T-cell (primary cell): ENCODE measurements around the gene GLG1. TPM values are rescaled to one million over a fixed set of nuclear protein-coding genes. Genes with fewer than 3 reads are reported as not detected.

ENCODE experiments used
- ATAC-seq, 4 experiments: fragments of 200-7000 bp in 3 of 4; fragments of 150-1000 bp in 1 of 4; cut with Tn5 transposase; replicated peaks in 1 of 4; 1 replicate in 3 of 4; 2 replicates in 1 of 4; pipeline ENCODE4 v1.10.0; 2021; ENCODE audit warnings: moderate library complexity in 3 of 4, mild to moderate bottlenecking in 2 of 4, moderate number of reproducible peaks in 1 of 4
- CTCF ChIA-PET, 2 donors: fragments of 300-600 bp; sonication (Branson Sonifier 250); formaldehyde crosslinking; loops; one replicate each; lab custom pipeline; 2022; ENCODE audit warnings: antibody characterized with exemption in 2 of 2; lab: Charles Lee
- POLR2A ChIA-PET, 2 donors: fragments of 300-600 bp; sonication (Branson Sonifier 250); formaldehyde crosslinking; loops; one replicate each; lab custom pipeline; 2022; ENCODE audit warnings: antibody characterized with exemption in 2 of 2; lab: Charles Lee
- DNase-seq, 35 experiments: peaks; one replicate each; pipeline versions ENCODE4 v3.0.0 to v3.0.0-alpha.2; 2013 to 2023
- H3K27ac ChIP-seq: one replicate; pipeline ENCODE4 v1.5.1; 2013; ENCODE audit warnings: low read length
- H3K27me3 ChIP-seq, 2 experiments: replicated peaks in 1 of 2; 1 replicate in 1 of 2; 2 replicates in 1 of 2; pipeline versions ENCODE4 v1.6.1 to v1.7.0; 2013; ENCODE audit warnings: low read length in 1 of 2, mixed read lengths in 1 of 2; ENCODE audit not compliant: control insufficient read depth in 2 of 2, insufficient read depth in 2 of 2; ENCODE audit errors: extremely low read depth in 1 of 2
- H3K36me3 ChIP-seq, 2 donors: 1 replicate in 1 of 2; 2 replicates in 1 of 2; pipeline versions ENCODE4 v1.6.1 to v1.7.0; 2013; ENCODE audit warnings: low read length in 1 of 2; ENCODE audit not compliant: control insufficient read depth in 2 of 2, insufficient read depth in 1 of 2; ENCODE audit errors: extremely low read depth in 1 of 2
- H3K4me1 ChIP-seq, 2 experiments: 1 replicate in 1 of 2; 2 replicates in 1 of 2; pipeline versions ENCODE4 v1.6.1 to v1.7.0; 2013; ENCODE audit warnings: low read length in 2 of 2, mixed read lengths in 1 of 2; ENCODE audit not compliant: insufficient read depth in 2 of 2, control insufficient read depth in 1 of 2; ENCODE audit errors: extremely low read depth in 1 of 2
- H3K4me3 ChIP-seq, 2 donors: 1 replicate in 1 of 2; 2 replicates in 1 of 2; pipeline versions ENCODE4 v1.5.1 to v1.7.0; 2013; ENCODE audit warnings: mild to moderate bottlenecking in 2 of 2, low read length in 1 of 2, moderate library complexity in 1 of 2; ENCODE audit not compliant: control insufficient read depth in 1 of 2; ENCODE audit errors: extremely low read depth in 1 of 2
- H3K9me3 ChIP-seq: 2 replicates; pipeline ENCODE4 v1.7.0; 2013
- H3K27ac Mint-ChIP-seq, 2 donors: one replicate each; pipeline ENCODE4 v1.8.0; 2020 to 2021; ENCODE audit warnings: mild to moderate bottlenecking in 2 of 2, mixed read lengths in 2 of 2
- H3K27me3 Mint-ChIP-seq, 2 donors: one replicate each; pipeline ENCODE4 v1.8.0; 2021 to 2022; ENCODE audit warnings: mixed read lengths in 2 of 2
- H3K36me3 Mint-ChIP-seq: one replicate; pipeline ENCODE4 v1.8.0; 2021; ENCODE audit warnings: mixed read lengths
- H3K4me1 Mint-ChIP-seq, 3 donors: one replicate each; pipeline ENCODE4 v1.8.0; 2020 to 2022; ENCODE audit warnings: mixed read lengths in 3 of 3, mild to moderate bottlenecking in 1 of 3
- H3K4me3 Mint-ChIP-seq, 3 donors: one replicate each; pipeline ENCODE4 v1.8.0; 2020 to 2022; ENCODE audit warnings: mild to moderate bottlenecking in 3 of 3, mixed read lengths in 3 of 3, moderate library complexity in 3 of 3
- H3K9me3 Mint-ChIP-seq, 3 donors: one replicate each; pipeline ENCODE4 v1.8.0; 2020 to 2022; ENCODE audit warnings: mixed read lengths in 3 of 3
- WGBS: methylation state at CpG from one replicate; pipeline ENCODE4 v1.1.5; 2013; ENCODE audit warnings: missing lambda C conversion rate; ENCODE audit not compliant: insufficient coverage; 5-methylcytosine and 5-hydroxymethylcytosine counted together
- total RNA-seq, 35 experiments: library from RNA in 6 of 35; stranded (reverse) in 6 of 35; fragments of 120-200 nt in 1 of 35; gene quantifications; one replicate each; pipeline versions ENCODE4 v1.2.1 to v1.2.4 and lab custom pipeline; 2013 to 2026

The GLG1 gene
- total RNA-seq, 5 donors from 2014 or later (not counting 1 experiment from before 2014, with no cell fraction given): 159 to 216 (median 167) TPM

DNA sequence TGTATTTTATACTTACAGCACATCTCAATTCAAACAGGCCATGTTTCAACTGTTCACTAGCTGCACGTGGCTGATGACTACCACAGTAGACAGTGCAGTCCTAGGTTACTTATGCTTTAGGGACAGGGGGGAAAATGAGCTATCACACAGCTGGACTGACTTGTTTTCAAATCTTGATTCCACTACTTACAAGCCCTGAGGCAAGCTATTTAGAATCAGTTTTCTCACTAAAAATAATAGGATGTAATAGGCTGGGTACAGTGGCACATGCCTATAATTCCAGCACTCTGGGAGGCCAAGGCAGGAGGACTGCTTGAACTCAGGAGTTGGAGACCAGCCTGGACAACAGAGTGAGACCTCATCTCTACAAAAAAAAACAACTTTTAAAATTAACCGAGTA is 10.3 kb downstream of the GLG1 start:
- Histone ChIP-seq H3K4me3 (no peak overlapping the region), H3K9me3 (no peaks in the 10 kb centered on the region), H3K4me1 (peaks cover 26 to 56% of the 10 kb centered on the region in 2 experiments), H3K27ac (no peak overlapping the region), H3K27me3 (no peaks in the 10 kb centered on the region), H3K36me3 (peaks cover 5 to 14% of the 10 kb centered on the region in 2 donors)
- peaks cover 66 to 73% (median 67%) of the 10 kb centered on the region in 3 donors for H3K4me1 Mint-ChIP-seq
- POLR2A ChIA-PET: interaction anchor here in 1 of 2 donors (0.9 kb wide), 1 partner anchor 10 kb away, joined by 3 read pairs; the partner anchor contains the start of gene GLG1
- no CpG with 5 or more reads among the region's 2 CpGs for WGBS
- H3K27me3 Mint-ChIP-seq: no peaks in the 10 kb centered on the region
- no peak for DNase-seq
- CTCF ChIA-PET: interaction anchor here in 1 of 2 donors (0.5 kb wide), 1 partner anchor 123 kb away, joined by 3 read pairs; no protein-coding TSS in a partner anchor
- peak overlapping the region; percentile 78 to 82 for H3K27ac Mint-ChIP-seq
- peaks cover 21% of the 10 kb centered on the region for H3K36me3 Mint-ChIP-seq
- H3K4me3 Mint-ChIP-seq: no peak overlapping the region
- H3K9me3 Mint-ChIP-seq: no peaks in the 10 kb centered on the region
- no peak for ATAC-seq

DNA sequence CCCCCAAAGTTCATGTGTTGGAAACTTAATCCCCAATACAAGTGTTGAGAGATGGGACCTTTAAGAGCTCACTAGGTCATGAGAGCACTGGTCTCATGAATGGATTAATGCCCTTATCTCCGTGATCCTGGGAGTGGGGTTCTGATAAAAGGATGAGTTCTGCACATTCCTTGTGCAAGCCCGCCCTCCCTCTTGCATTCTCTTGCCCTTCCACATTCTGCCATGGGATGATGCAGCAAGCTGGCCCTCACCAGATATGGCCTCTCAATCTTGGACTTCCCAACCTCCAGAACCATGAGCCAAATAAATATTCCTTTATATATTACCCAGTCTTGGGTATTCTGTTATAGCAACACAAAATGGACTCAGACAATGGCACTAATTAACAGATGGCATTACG is 14.1 kb downstream of the GLG1 start:
- Mint-ChIP-seq H3K9me3 (no peaks in the 10 kb centered on the region), H3K27me3 (no peaks in the 10 kb centered on the region), H3K4me1 (peaks cover 57 to 64% (median 60%) of the 10 kb centered on the region in 3 donors), H3K36me3 (peaks cover 24% of the 10 kb centered on the region), H3K27ac (peak overlapping the region in 1 of 2 donors; percentile 7), H3K4me3 (no peak overlapping the region)
- no peak for DNase-seq
- no CpG with 5 or more reads among the region's 3 CpGs for WGBS
- no peak for ATAC-seq
- ChIA-PET POLR2A (no interaction called here), CTCF (no interaction called here)
- Histone ChIP-seq H3K4me1 (peaks cover 6 to 54% of the 10 kb centered on the region in 2 experiments), H3K36me3 (peaks cover 5 to 19% of the 10 kb centered on the region in 2 donors), H3K4me3 (no peak overlapping the region), H3K9me3 (no peaks in the 10 kb centered on the region), H3K27me3 (no peaks in the 10 kb centered on the region), H3K27ac (no peak overlapping the region)

DNA sequence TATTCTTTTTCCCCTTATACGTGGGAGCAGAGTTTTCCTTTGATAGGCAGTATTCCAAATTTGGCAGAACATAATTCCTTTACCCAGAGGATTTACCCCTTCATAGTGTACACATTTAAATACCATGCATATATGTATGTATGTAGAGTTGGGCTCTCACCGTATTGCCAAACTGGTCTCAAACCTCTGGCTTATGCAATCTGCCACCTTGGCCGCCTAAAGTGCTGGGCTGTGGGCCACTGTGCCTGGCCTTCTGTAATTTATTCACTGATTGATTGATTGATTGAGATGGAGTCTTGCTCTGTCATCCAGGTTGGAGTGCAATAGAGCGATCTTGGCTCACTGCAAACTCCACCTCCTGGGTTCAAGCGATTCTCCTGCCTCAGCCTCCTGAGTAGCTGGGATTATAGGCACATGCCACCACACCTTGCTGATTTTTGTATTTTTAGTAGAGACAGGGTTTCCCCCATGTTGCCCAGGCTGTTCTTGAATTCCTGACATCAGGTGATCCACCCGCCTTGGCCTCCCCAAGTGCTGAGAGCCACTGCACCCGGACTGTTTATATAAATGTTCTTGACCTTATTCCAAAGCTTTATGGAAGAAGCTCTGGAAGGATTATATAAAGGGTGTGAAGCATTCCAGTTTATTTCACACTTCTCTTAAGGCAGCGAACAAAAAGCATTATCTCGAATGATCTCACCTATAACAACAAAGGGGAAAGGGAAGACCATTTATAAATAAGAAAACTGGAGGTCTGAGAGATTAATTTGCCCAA is 14.9 kb downstream of the GLG1 start:
- no peak overlapping the region for H3K4me3 Mint-ChIP-seq

DNA sequence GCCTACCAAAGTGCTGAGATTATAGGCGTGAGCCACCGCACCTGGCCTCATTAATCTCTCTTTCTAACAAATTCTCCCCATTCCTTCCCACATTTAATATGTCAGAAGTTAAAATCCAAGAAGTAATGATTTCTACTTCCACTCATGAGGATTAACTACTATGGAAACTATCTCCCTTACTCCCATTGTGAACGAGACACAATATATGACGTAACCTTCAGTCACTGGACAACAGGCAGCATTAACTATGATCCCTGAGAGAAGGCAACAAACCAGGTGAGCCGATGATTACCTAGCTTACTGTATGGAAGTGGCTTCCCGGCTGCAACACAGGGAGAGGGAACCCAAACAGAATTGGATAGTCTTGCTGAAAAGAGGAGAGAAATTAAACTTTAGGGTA is 20.0 kb downstream of the GLG1 start:
- no peak for ATAC-seq
- no peak overlapping the region for H3K4me3 ChIP-seq
- no peak overlapping the region for H3K27ac ChIP-seq
- no peaks in the 10 kb centered on the region for H3K9me3 Mint-ChIP-seq
- H3K4me1 Mint-ChIP-seq: peaks cover 73 to 81% (median 77%) of the 10 kb centered on the region in 3 donors
- peak overlapping the region in 1 of 3 donors; percentile 31 for H3K4me3 Mint-ChIP-seq
- ChIA-PET CTCF (no interaction called here), POLR2A (no interaction called here)
- H3K36me3 Mint-ChIP-seq: peaks cover 25% of the 10 kb centered on the region
- no peak for DNase-seq
- no peaks in the 10 kb centered on the region for H3K27me3 Mint-ChIP-seq
- WGBS: 75% methylated on average over 4 of the region's 6 CpGs
- H3K4me1 ChIP-seq: peaks cover 13 to 51% of the 10 kb centered on the region in 2 experiments
- H3K36me3 ChIP-seq: peaks cover 4 to 9% of the 10 kb centered on the region in 2 donors
- no peaks in the 10 kb centered on the region for H3K27me3 ChIP-seq
- no peaks in the 10 kb centered on the region for H3K9me3 ChIP-seq
- no peak overlapping the region for H3K27ac Mint-ChIP-seq

More for the DNA sequence above, 14.9 kb downstream of the GLG1 start:
- no peak for DNase-seq
- Histone ChIP-seq H3K9me3 (no peaks in the 10 kb centered on the region), H3K27me3 (no peaks in the 10 kb centered on the region), H3K4me1 (peaks cover 9 to 51% of the 10 kb centered on the region in 2 experiments), H3K27ac (no peak overlapping the region), H3K4me3 (no peak overlapping the region), H3K36me3 (peaks cover 5 to 17% of the 10 kb centered on the region in 2 donors)
- H3K27me3 Mint-ChIP-seq: no peaks in the 10 kb centered on the region
- POLR2A ChIA-PET: no interaction called here
- H3K9me3 Mint-ChIP-seq: no peaks in the 10 kb centered on the region
- WGBS: no CpG with 5 or more reads among the region's 9 CpGs
- peaks cover 28% of the 10 kb centered on the region for H3K36me3 Mint-ChIP-seq
- H3K4me1 Mint-ChIP-seq: peaks cover 62 to 71% (median 66%) of the 10 kb centered on the region in 3 donors
- no peak for ATAC-seq
- CTCF ChIA-PET: interaction anchor here in 1 of 2 donors (0.6 kb wide), 1 partner anchor 60 kb away, joined by 3 read pairs; no protein-coding TSS in a partner anchor
- H3K27ac Mint-ChIP-seq: peak overlapping the region in 1 of 2 donors; percentile 22

DNA sequence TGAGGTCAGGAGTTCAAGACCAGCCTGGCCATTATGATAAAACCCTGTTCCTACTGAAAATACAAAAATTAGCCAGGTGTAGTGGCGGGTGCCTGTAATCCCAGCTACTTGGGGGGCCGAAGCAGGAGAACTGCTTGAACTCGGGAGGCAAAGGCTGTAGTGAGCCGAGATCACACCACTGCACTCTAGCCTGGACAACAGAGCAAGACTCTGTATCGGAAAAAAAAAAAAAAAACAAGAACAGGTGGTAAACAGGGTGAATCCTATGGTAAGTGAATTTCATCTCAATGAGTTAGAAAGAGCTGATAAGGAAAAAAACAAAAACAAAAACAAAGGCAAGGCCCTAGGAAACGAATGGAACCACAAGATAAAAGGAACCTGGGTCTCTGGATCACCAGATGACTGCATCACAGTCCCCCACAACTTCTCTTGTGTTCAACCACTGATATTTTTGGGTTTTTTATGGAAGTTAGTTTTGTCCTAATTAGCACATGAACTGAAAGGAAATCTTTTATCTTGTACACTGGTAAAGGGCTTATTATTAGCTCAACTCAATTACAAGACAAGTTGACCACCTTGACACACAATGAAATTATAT is 21.0 kb downstream of the GLG1 start:
- peak overlapping the region in 1 of 2 donors; percentile 72 for H3K27ac Mint-ChIP-seq
- Histone ChIP-seq H3K4me1 (peaks cover 17 to 55% of the 10 kb centered on the region in 2 experiments), H3K36me3 (peaks cover 4 to 9% of the 10 kb centered on the region in 2 donors), H3K4me3 (no peak overlapping the region), H3K27ac (no peak overlapping the region), H3K9me3 (no peaks in the 10 kb centered on the region), H3K27me3 (no peaks in the 10 kb centered on the region)
- no peaks in the 10 kb centered on the region for H3K9me3 Mint-ChIP-seq
- peaks cover 73 to 83% (median 77%) of the 10 kb centered on the region in 3 donors for H3K4me1 Mint-ChIP-seq
- ATAC-seq (no peak), DNase-seq (no peak)
- CTCF ChIA-PET: no interaction called here
- H3K27me3 Mint-ChIP-seq: no peaks in the 10 kb centered on the region
- POLR2A ChIA-PET: interaction anchor here in 1 of 2 donors (0.6 kb wide), 1 partner anchor 326 kb away, joined by 5 read pairs; no protein-coding TSS in a partner anchor
- H3K36me3 Mint-ChIP-seq: peaks cover 28% of the 10 kb centered on the region
- WGBS: no CpG with 5 or more reads among the region's 6 CpGs
- H3K4me3 Mint-ChIP-seq: peak overlapping the region in 1 of 3 donors; percentile 41

DNA sequence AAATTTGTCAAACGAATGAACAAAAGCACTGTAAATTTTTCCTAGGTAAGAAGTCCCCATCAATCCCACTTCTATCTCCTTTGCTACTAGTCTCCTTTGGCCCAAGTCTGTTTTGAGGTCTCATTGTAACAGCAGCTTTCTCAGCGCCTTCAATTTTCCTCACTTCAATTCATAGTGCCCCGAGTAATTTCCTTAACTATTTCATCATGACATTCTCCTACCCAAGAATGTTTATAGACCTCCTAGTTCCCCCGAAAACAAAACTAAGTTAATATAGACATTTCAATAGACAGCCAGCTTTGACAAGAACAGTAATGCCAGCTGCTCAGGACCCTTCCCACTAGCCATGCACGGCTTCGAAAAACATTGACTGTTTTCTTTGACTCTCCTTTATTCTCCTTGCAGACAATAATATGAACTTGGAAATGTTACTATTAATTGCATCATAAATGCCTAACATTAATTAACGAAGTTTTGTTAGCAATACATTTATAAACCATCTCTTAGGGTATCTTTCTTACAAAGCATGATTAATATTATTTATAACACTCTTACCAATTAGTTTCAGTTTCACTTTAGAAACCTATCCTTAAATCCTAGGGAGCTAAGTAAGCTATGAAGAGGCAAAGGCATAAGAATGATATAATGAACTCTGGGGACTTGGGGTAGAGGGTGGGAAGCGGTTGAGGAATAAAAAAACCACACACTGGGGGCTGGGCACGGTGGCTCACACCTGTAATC is 22.8 kb downstream of the GLG1 start:
- H3K27me3 ChIP-seq: no peaks in the 10 kb centered on the region
- peaks cover 26% of the 10 kb centered on the region for H3K36me3 Mint-ChIP-seq
- no peaks in the 10 kb centered on the region for H3K9me3 Mint-ChIP-seq
- H3K4me1 Mint-ChIP-seq: peaks cover 82 to 93% (median 86%) of the 10 kb centered on the region in 3 donors
- POLR2A ChIA-PET: no interaction called here
- no peaks in the 10 kb centered on the region for H3K9me3 ChIP-seq
- peaks cover 21 to 56% of the 10 kb centered on the region in 2 experiments for H3K4me1 ChIP-seq
- peaks cover 4 to 6% of the 10 kb centered on the region in 2 donors for H3K36me3 ChIP-seq
- peak overlapping the region in 1 of 3 donors; percentile 41 for H3K4me3 Mint-ChIP-seq
- no peak overlapping the region for H3K4me3 ChIP-seq
- H3K27ac Mint-ChIP-seq: peak overlapping the region in 1 of 2 donors; percentile 8
- ATAC-seq (no peak), DNase-seq (no peak)
- 94% methylated on average over 6 of the region's 9 CpGs for WGBS
- no peaks in the 10 kb centered on the region for H3K27me3 Mint-ChIP-seq
- no peak overlapping the region for H3K27ac ChIP-seq
- CTCF ChIA-PET: interaction anchor here in 1 of 2 donors (0.5 kb wide), 1 partner anchor 28 kb away, joined by 4 read pairs; no protein-coding TSS in a partner anchor
